GM12878 (cell line): Measurements from ENCODE around the gene REV3L. TPM values are rescaled to one million over a fixed set of nuclear protein-coding genes. Genes with fewer than 3 reads are reported as not detected.
A peak's percentile ranks its signal among the peaks of the same experiment; 100 is the strongest.

Experiments
- ATAC-seq: fragments of 200-7000 bp; cut with Tn5 transposase; 3 replicates; pipeline ENCODE4 v1.9.1; 2020; ENCODE audit warnings: mild to moderate bottlenecking, moderate library complexity
- BruUV-seq: library from RNA; stranded (reverse); fragments of 400-500 nt; replicated peaks from 2 replicates; lab custom pipeline; 2021; lab: Mats Ljungman, UMichigan
- CTCF ChIA-PET: fragments of 300-600 bp; sonication (Branson Sonifier 250); formaldehyde crosslinking; extraction: SDS; loops from one replicate; lab custom pipeline; 2021; ENCODE audit warnings: inconsistent platforms; lab: Yijun Ruan, JAX
- POLR2A ChIA-PET: fragments of 350-600 bp; formaldehyde crosslinking; extraction: SDS; loops from one replicate; lab custom pipeline; 2021; ENCODE audit warnings: inconsistent platforms; lab: Charles Lee
- RAD21 ChIA-PET: fragments of 300-600 bp; sonication (Branson Sonifier 250); formaldehyde crosslinking; loops from one replicate; lab custom pipeline; 2023; ENCODE audit warnings: antibody characterized with exemption; ENCODE audit not compliant: unreplicated experiment; lab: Charles Lee
- SMC1A ChIA-PET: fragments of 300-600 bp; sonication (Branson Sonifier 250); formaldehyde crosslinking; loops from one replicate; lab custom pipeline; 2023; ENCODE audit not compliant: unreplicated experiment, uncharacterized antibody; lab: Charles Lee
- DNase-seq: peaks from one replicate; pipeline ENCODE4 v3.0.0-alpha.2; 2011; ENCODE audit warnings: low read depth, low spot score
- FAIRE-seq: peaks from 3 replicates; lab custom pipeline; 2011; peaks lifted over from hg19 to GRCh38; lab: Jason Lieb, UNC
- H2AFZ ChIP-seq: 2 replicates; pipeline ENCODE4 v1.6.0; 2011; ENCODE audit warnings: low read depth, low read length, control low read depth; ENCODE audit not compliant: control insufficient read depth
- H3K27ac ChIP-seq: 2 replicates; pipeline ENCODE4 v1.5.1; 2011; ENCODE audit warnings: control low read depth; ENCODE audit not compliant: control insufficient read depth, insufficient read depth
- H3K27me3 ChIP-seq, 2 experiments: replicated peaks in 1 of 2; 2 replicates each; pipeline versions ENCODE4 v1.6.0 to v1.6.1; 2011; ENCODE audit warnings: low read length in 1 of 2; ENCODE audit not compliant: control insufficient read depth in 2 of 2, insufficient read depth in 2 of 2
- H3K36me3 ChIP-seq, 2 experiments: 2 replicates each; pipeline ENCODE4 v1.5.1; 2011; ENCODE audit warnings: low read length in 1 of 2; ENCODE audit not compliant: control insufficient read depth in 2 of 2, insufficient read depth in 2 of 2
- H3K4me1 ChIP-seq: 2 replicates; pipeline ENCODE4 v1.6.1; 2011; ENCODE audit warnings: mild to moderate bottlenecking, low read length, moderate library complexity, mixed read lengths; ENCODE audit not compliant: control insufficient read depth, insufficient read depth
- H3K4me2 ChIP-seq: 2 replicates; pipeline ENCODE4 v1.6.0; 2011; ENCODE audit warnings: control low read depth; ENCODE audit not compliant: control insufficient read depth, insufficient read depth
- H3K4me3 ChIP-seq: fragments of 200-600 bp; sonication (generic); 2 replicates; pipeline ENCODE4 v1.5.1; 2016
- H3K79me2 ChIP-seq: 2 replicates; pipeline ENCODE4 v1.6.0; 2011; ENCODE audit warnings: low read length; ENCODE audit not compliant: control insufficient read depth, insufficient read depth
- H3K9ac ChIP-seq: 2 replicates; pipeline ENCODE4 v1.8.0; 2011; ENCODE audit warnings: low read length, control low read depth, mixed read lengths; ENCODE audit not compliant: control insufficient read depth, insufficient read depth
- H3K9me3 ChIP-seq: replicated peaks from 3 replicates; pipeline ENCODE4 v1.5.1; 2011; ENCODE audit warnings: mild to moderate bottlenecking, low read length; ENCODE audit not compliant: control insufficient read depth, insufficient read depth
- H4K20me1 ChIP-seq: 2 replicates; pipeline ENCODE4 v1.6.0; 2011; ENCODE audit not compliant: control insufficient read depth, insufficient read depth
- ASH2L ChIP-seq: fragments of 300-600, 200-600 bp; sonication (generic); IDR thresholded peaks from 2 replicates; pipeline ENCODE4 v1.6.1; 2017; ENCODE audit warnings: low read depth, mild to moderate bottlenecking, borderline replicate concordance
- BACH1 ChIP-seq: fragments of 450-650 bp; IDR thresholded peaks from 2 replicates; pipeline ENCODE4 v1.6.1; 2017; ENCODE audit warnings: mild to moderate bottlenecking, borderline replicate concordance
- BHLHE40 ChIP-seq, 2 experiments: fragments of 450-650 bp in 1 of 2; IDR thresholded peaks; 2 replicates each; pipeline ENCODE4 v1.6.1; 2011 to 2017; ENCODE audit warnings: low read depth in 2 of 2, borderline replicate concordance in 1 of 2, improper control_type of control experiment in 1 of 2, low read length in 1 of 2, mild to moderate bottlenecking in 1 of 2
- DPF2 ChIP-seq: fragments of 450-650 bp; IDR thresholded peaks from 2 replicates; pipeline ENCODE4 v1.6.1; 2017; ENCODE audit warnings: mild to moderate bottlenecking
- EED ChIP-seq: sonication (generic); IDR thresholded peaks from 2 replicates; pipeline ENCODE4 v1.6.1; 2016; ENCODE audit warnings: antibody characterized with exemption, low read depth
- GATAD2B ChIP-seq: fragments of 450-650 bp; conservative IDR thresholded peaks from 2 replicates; pipeline ENCODE4 v1.6.1; 2017; ENCODE audit warnings: low read depth, mild to moderate bottlenecking, moderate library complexity
- IKZF1 ChIP-seq: fragments of 450-650 bp; conservative IDR thresholded peaks from 2 replicates; pipeline ENCODE4 v1.6.1; 2017; ENCODE audit warnings: antibody characterized with exemption, mild to moderate bottlenecking
- LARP7 ChIP-seq: fragments of 450-650 bp; IDR thresholded peaks from 2 replicates; pipeline ENCODE4 v1.6.1; 2017; ENCODE audit warnings: mild to moderate bottlenecking
- MLLT1 ChIP-seq: fragments of 450-650 bp; IDR thresholded peaks from 2 replicates; pipeline ENCODE4 v1.6.1; 2016; ENCODE audit warnings: mild to moderate bottlenecking
- NKRF ChIP-seq: fragments of 450-650 bp; conservative IDR thresholded peaks from 2 replicates; pipeline ENCODE4 v1.6.1; 2017; ENCODE audit warnings: mild to moderate bottlenecking, moderate library complexity
- NR2F1 ChIP-seq: fragments of 450-650 bp; conservative IDR thresholded peaks from 2 replicates; pipeline ENCODE4 v1.6.1; 2017; ENCODE audit warnings: mild to moderate bottlenecking
- RBBP5 ChIP-seq: fragments of 200-600 bp; sonication (generic); conservative IDR thresholded peaks from 2 replicates; pipeline ENCODE4 v1.6.1; 2016
- SKIL ChIP-seq: fragments of 450-650 bp; IDR thresholded peaks from 2 replicates; pipeline ENCODE4 v1.6.1; 2017; ENCODE audit warnings: mild to moderate bottlenecking, low read depth, inconsistent platforms; ENCODE audit not compliant: poor library complexity, severe bottlenecking
- SMAD5 ChIP-seq: IDR thresholded peaks from 2 replicates; pipeline ENCODE4 v1.6.1; 2016; ENCODE audit warnings: antibody characterized with exemption, low read depth
- SP1 ChIP-seq: IDR thresholded peaks from one replicate; pipeline ENCODE4 v1.6.1; 2011; ENCODE audit warnings: low read depth, low read length
- TBL1XR1 ChIP-seq: IDR thresholded peaks from 2 replicates; pipeline ENCODE4 v1.6.1; 2012; ENCODE audit warnings: low read depth, low read length, improper control_type of control experiment
- TCF3 ChIP-seq: IDR thresholded peaks from 2 replicates; pipeline ENCODE4 v1.6.1; 2012; ENCODE audit warnings: low read depth, mild to moderate bottlenecking, low read length, borderline replicate concordance; ENCODE audit not compliant: insufficient read depth
- ZNF207 ChIP-seq: fragments of 450-650 bp; IDR thresholded peaks from 2 replicates; pipeline ENCODE4 v1.6.1; 2014; ENCODE audit warnings: antibody characterized with exemption, mild to moderate bottlenecking, borderline replicate concordance
- WGBS: methylation state at CpG from one replicate; pipeline ENCODE4 v1.1.6; 2016; ENCODE audit warnings: low lambda C conversion rate; ENCODE audit not compliant: insufficient replicate concordance, insufficient coverage; ENCODE audit errors: missing lambda C conversion rate; 5-methylcytosine and 5-hydroxymethylcytosine counted together
- in situ Hi-C: fragments of 300-500 bp; cut with MboI; formaldehyde crosslinking; loops from 9 replicates; pipeline ENCODE4 v1.14.3; 2018; ENCODE audit warnings: mixed read lengths
- intact Hi-C: fragments of 100-400 bp; cut with micrococcal nuclease; formaldehyde crosslinking; loops from one replicate; pipeline ENCODE4 v1.14.2; 2022; ENCODE audit not compliant: unreplicated experiment
- polyA plus RNA-seq, 11 experiments: library from polyadenylated mRNA; depleted of rRNA in 4 of 11; unstranded in 6 of 11; stranded (reverse) in 5 of 11; fragments of >200 nt; fragmentation: Nextera tagmentation in 4 of 11; fragmentation: Illumina TruSeq in 1 of 11; extraction: Ambion mirVana in 4 of 11; extraction: Trizol in 1 of 11; gene quantifications; 1 replicate in 1 of 11; 2 replicates in 10 of 11; pipeline versions ENCODE4 v1.2.1 to v1.2.3, GENCODE V29; 2011 to 2016; ENCODE audit warnings: inconsistent platforms in 2 of 11, missing spikeins in 2 of 11, low read depth in 1 of 11
- total RNA-seq, 4 experiments: library from RNA; depleted of rRNA in 3 of 4; stranded (reverse); fragments of >200 nt in 3 of 4; fragmentation: Illumina TruSeq in 1 of 4; extraction: Trizol in 1 of 4; gene quantifications; 2 replicates each; pipeline versions ENCODE4 v1.2.1 to v1.2.3, GENCODE V29; 2013 to 2021

REV3L gene
- total and polyA plus RNA-seq, 10 of the 15 experiments (the other 5 are each of a cell fraction or from before 2014, with no cell fraction given), result 7.6 to 33.6 (median 21.5) TPM

GRCh38 chr6:111482188-111482958, 645 bp downstream of the REV3L start:
- Histone ChIP-seq H3K4me3 (peak overlapping the region; percentile 88), H3K79me2 (peaks cover 84% of the 10 kb centered on the region), H3K36me3 (no peaks in the 10 kb centered on the region), H4K20me1 (no peaks in the 10 kb centered on the region), H3K27me3 (no peaks in the 10 kb centered on the region), H2AFZ (peak overlapping the region; percentile 31), H3K4me1 (peaks cover 18% of the 10 kb centered on the region), H3K9ac (peak overlapping the region; percentile 96), H3K9me3 (peaks cover 4% of the 10 kb centered on the region), H3K4me2 (peak overlapping the region; percentile 66), H3K27ac (peak overlapping the region; percentile 98)
- ChIA-PET SMC1A (interaction anchor here (1.0 kb wide), 1 partner anchor 68 kb away, joined by 3 read pairs; no protein-coding TSS in a partner anchor), CTCF (interaction anchor here (0.6 to 2.9 kb wide), 3 partner anchors 223 to 389 kb away, joined by 3 to 15 read pairs (median 5); a partner anchor contains a TSS), RAD21 (interaction anchor here (0.8 kb wide), 1 partner anchor 72 kb away, joined by 3 read pairs; no protein-coding TSS in a partner anchor), POLR2A (interaction anchor here (0.6 to 3.6 kb wide), 4 partner anchors 10 to 223 kb away, joined by 3 to 26 read pairs (median 7); a partner anchor contains a TSS)
- FAIRE-seq (no peak), DNase-seq (no peak), ATAC-seq (peak; percentile 32)
- intact Hi-C loops (loop anchor here (1.0 to 5.0 kb wide), 3 partner anchors 122 to 561 kb away; partner anchors contain the start of gene TRAF3IP2), in situ Hi-C loops (no loop called here)
- BruUV-seq, result no TSS peak
- under 1% methylated on average over 53 of the region's 88 CpGs for WGBS
- TF ChIP-seq GATAD2B (peak; percentile 89), IKZF1 (peak; percentile 87), LARP7 (peak; percentile 46; the same call in 1 of the 2 replicates), TBL1XR1 (0 out of 2 replicates have a peak, but pooled peaks have one; percentile 4), TCF3 (0 out of 2 replicates have a peak, but pooled peaks have one; percentile 4), MLLT1 (no peak; the same call in 1 of the 2 replicates), NR2F1 (peak; percentile 38; the same call in 1 of the 2 replicates), RBBP5 (peak; percentile 79; the same call in 1 of the 2 replicates), BACH1 (peak; percentile 87), ASH2L (peak; percentile 28; the same call in 1 of the 2 replicates), NKRF (peak; percentile 35; the same call in 1 of the 2 replicates), SMAD5 (peak; percentile 43; the same call in 1 of the 2 replicates), DPF2 (peak; percentile 66), BHLHE40 (IDR thresholded peaks at IDR 0.05; ENCODE audit: borderline replicate concordance in 1 of 2, low read depth in 2 of 2, low read length in 1 of 2) (peak; percentile 77 to 89), ZNF207 (no peak), EED (0 out of 2 replicates have a peak, but pooled peaks have one; percentile 23), SP1 (no peak), SKIL (no peak)
